SKM-1 treated with dmso at 0.1 percent for 144 hours (cell line): Measurements from ENCODE around the gene ZC3H18.

Source experiments
- DNase-seq: peaks from one replicate; lab custom pipeline; 2025; ENCODE audit not compliant: unreplicated experiment; lab: John Stamatoyannopoulos, UW

The ZC3H18 gene

DNA sequence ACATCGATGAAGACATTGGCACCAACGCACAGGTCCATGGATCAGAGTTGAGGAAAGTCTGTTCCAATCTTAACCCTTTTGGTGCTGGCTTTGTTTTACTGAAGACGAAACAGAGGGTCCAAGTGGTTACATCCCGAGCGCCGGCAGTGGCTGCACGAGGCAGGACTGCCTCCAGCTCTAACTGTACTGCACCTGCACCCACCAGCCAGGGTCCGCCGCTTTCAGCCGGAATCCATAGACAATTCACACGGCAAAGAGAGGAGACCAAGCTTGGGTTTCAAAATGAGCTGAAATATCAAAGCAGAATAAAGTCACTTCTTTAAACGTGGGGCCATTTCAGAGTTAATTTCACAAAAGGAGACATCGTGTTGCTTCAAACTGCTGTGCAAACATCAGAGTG is 21.2 kb upstream of the ZC3H18 start:
- no peak for DNase-seq

DNA sequence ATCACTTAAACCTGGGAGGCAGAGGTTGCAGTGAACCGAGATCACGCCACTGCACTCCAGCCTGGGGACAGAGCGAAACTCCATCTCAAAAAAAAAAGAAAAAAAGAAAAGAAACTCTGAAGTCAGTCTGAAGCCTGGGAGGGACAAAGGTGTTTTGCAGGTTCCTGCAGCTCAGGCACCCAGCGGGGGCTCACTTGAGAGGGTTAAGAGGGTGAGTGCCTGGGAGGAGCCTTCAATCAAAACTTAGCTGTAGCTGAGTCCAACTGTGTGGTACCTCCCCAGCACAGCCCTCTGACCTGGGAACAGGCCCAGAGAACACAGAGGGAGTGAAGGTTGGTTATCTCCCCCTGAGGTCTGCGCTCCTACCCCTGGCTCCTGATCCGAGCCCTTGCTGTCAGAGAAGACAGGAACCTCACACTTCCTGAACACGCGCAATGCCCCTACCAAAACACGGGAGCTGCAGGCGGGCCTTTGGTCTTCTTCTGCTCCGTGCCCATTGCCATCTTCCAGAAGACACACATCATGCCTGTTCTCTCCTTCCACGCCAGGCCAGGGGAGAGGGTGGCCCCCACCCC is 20.4 kb upstream of the ZC3H18 start:
- DNase-seq, result no peak

DNA sequence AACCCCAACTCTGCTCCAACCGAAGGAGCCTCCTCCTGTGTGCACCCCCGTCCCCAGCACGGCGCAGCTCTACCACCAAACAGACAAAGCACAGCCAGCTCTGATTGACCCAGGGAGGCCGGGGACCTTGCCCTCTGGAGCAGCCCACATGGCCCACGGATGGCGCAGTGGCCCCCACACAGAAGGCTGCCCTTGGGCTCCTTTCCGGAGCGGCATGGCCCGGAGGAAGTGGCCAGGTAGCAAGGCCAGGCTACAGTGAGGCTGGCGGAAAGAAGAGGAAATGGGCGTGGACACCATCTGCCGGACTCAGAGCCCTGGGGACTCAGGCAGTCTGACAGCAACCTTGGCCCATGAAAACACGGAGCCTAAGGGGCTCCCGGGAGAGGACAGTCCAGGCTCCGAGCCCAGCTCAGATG is 19.9 kb upstream of the ZC3H18 start:
- DNase-seq, result no peak

DNA sequence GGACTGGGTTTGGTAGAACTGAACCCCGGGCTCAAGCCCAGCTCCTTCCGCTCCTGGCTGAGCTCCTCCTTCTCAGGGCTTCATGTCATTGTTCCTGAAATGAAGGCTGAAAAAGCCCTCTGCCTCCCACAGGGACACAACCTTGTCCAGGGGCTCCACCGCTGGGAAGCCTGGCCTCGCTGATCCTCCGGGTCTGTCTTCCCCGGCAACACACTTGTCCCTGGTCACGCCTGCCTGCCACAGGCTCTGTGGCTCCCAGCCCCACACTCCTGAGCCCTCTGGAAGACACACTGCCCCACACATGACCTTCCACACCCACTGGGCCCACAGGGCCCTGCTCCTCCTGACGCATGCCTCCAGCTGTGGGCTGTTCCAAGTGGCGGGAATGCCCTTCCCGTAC is 18.0 kb upstream of the ZC3H18 start:
- no peak for DNase-seq

DNA sequence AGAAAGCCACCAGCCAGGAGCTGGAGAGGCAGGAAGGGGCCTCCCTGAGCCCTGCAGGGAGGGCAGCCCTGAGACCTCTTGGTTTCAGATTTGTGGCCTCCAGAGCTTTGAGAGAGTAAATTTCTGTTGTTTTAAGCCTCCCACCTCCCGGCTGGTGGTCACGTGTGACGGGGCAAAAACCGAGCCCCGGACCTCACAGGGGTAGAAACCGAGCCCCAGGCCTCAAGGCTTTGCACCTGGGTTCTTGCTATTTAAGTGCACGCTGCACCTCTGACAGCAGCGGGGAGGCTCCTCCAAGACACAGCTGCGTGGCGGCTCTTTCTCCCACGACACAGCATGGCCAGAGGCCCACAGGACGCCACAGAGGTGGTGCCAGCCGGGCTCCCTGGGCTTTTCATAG is 17.4 kb upstream of the ZC3H18 start:
- DNase-seq, result no peak

DNA sequence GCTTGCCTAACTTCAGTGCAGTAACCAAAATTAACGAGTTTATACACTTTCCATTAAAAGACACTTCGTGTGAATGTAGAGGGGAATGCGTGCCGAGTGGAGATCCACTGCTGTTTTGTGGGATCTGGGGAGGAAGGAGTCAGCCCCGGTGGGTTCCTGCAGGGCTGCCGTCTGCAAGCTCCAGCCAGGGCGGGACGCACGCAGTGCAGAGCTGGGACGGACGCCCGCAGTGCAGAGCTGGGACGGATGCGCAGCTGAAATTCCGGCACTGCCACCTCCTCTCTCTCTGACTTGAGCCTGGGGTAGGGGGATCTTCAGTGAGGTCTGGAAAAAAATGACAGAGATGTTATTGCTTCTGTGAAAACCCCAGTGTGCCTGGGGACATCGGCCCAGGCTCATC is 16.5 kb upstream of the ZC3H18 start:
- DNase-seq, result no peak

DNA sequence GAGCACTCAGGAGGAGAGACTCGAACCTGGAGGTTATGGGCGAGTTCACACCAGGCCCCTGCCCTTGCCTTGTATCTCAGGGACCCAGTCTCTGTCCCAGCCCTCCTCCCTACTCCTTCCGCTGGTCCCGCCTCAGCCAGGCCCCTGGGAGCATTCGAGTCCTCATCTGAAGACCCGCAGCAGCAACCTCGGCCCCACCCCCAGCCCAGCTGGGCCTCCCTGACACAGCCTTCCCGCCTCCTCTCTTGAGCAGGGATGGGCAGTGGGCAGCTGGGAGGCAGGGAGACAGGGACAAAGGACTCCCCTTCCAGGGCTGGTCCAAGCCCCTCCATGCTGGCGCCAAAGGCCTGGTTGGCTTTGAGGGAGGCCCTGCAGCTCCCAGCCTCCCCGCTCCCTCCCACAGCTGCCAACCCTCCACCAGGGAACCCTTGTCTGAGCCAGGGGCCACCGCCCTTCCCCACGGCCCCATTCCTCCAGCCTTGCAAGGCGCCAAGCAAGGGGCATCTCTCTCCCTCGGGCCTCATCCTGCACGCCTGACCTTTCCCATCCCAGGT is 15.4 kb upstream of the ZC3H18 start:
- no peak for DNase-seq

DNA sequence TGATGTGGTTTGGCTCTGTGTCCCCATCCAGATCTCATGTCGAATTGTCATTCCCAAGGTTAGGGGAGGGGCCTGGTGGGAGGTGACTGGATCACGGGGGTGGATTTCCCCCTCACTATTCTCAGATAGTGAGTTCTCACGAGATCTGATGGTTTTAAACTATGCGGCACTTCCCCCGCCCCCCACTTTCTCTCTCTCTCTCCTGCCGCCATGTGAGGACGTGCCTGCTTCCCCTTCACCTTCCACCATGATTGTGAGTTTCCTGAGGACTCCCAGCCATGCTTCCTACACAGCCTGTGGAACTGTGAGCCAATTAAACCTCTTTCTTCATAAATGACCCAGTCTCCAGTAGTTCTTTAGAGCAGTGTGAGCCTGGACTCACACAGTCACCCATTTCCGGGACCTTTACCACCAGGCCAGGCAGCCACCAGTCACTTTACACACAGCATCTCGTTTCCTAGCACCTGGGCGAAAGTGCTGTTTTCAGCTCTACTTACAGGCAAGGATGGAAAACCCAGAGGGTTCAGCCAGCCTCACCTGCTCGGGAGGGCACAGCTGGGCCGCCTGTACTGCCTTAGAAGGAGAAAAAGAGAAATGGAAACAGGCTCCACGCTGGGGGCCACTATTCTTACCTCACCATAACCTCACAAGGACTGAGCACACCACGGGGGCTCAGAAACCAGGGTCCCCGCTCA is 13.8 kb upstream of the ZC3H18 start:
- no peak for DNase-seq

DNA sequence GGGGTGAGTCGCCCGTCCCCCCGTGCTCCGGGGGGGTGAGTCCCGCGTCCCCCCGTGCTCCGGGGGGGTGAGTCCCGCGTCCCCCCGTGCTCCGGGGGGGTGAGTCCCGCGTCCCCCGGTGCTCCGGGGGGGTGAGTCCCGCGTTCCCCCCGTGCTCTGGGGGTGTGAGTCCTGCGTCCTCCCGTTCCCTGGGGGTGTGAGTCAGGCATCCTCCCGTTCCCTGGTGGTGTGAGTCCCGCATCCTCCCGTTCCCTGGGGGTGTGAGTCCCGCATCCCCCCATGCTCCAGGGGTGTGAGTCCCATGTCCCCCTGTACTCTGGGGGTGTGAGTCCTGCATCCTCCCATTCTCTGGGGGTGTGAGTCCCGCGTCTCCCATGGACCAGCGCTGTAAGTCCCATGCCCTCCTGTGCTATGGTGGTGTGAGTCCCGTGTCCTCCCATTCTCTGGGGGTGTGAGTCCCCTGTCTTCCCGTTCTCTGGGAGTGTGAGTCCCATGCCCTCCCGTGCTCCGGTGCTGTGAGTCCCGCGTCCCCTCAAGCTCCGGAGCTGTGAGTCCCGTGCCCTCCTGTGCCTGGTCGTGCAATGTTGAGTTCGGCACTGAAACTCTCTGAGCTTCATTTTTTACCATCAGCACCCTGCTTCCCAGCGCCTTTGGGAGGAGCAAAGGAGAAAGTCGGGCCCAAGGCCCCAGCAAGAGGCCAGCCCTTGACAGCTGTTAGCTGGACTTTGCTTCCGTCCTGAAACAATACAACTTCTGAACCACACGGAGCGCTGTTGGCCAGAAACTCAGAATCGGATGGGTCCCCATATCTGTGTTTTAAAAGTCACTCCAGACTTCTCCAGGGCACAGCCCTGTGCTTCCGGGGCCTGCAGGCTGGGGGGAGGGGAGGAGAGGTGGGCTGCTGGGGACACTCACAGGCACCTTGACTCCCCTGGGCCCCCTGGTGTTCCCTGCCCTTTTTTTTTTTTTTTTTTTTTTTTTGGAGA is 11.5 kb upstream of the ZC3H18 start:
- DNase-seq, result peak; percentile 61

DNA sequence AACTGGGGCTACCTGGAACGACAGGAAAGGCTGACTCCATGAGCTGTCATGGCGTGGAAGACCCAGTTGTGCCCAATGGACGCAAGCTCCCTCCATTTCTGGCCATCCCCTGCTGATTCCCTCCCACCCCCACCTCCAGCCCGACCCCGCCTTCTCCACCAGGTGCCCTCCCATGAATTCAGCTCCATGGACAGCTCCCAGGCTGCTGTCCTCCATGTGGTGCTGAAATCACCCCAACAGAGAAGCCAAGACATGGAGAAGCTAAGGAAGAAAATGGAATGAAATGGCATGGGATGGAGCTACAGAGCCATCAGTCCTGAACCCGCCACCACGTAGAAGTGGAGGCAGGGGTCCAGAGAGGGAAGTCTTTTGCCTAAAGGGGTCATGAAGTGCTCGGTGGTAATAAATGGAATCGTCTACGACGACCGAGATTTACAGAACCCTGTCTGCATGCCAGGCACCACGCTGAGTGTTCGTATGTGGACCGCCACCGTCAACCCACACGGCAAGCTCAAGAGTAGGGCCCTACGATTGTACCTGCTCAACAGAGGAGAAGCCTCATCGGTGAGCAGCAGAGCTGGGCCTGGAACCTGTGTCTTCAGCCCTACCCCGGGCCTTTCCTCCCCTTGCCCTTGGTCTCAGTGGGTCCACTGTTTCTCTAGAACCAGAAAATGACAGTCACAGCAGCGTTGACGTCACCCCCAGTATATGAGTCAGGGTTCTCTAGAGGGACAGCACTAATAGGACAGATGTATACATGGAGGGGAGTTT is 9.3 kb upstream of the ZC3H18 start:
- no peak for DNase-seq

DNA sequence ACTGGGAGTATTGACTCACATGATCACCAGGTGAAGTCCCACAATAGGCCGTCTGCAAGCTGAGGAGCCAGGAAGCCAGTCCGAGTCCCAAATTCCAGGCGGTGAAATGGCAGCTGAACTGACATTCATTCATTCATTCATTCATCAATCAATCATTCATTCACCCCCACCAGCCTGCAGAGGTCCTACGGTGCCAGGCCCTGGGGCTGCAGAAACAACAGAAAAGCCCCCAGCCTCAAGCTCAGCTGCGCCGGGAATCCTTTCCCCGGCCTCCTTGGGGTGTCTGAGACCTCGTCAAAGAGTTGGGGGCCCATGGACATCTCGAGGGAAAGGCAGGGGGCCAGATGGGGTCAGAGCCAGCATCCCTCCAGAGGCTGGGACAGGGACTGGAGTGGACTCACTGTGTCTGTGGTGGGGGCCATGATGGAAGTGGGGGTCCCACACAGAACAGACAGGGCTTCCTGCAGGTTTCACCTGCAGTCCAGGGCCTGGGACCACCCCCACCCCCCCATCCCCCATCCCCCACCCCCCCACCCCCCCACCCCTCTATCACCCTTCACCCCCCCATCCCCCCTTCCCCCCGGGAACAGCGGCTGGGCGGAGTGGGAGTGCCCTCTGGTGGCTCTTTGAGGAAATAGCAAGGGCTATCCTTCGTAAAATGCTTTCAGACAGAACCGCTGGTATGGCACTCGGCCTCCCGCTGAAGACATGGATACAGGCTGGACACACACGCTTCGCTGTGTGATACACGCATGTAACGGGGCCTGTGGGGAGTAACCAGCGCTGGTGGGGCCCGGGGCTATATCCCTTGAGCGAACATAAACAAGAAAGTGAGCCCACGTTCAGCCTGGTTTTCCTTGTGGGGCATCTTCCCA is 8.5 kb upstream of the ZC3H18 start:
- peak; percentile 43 for DNase-seq

DNA sequence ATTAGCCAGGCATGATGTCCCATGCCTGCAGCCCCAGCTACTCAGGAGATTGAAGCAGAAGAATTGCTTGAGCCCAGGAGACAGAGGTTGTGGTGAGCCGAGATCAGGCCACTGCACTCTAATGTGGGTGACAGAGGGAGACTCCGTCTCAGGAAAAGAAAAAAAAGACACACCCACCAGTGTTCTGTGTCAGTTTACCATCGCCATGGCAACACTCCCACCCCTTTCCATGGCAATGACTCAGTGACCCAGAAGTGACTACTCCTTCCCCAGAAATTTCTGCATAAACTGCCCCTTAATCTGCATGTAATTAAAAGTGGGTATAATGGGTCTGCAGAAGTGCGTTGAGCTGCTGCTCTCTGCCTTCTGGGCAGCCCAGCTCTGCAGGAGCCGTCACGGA is 4.0 kb upstream of the ZC3H18 start:
- DNase-seq, result no peak

DNA sequence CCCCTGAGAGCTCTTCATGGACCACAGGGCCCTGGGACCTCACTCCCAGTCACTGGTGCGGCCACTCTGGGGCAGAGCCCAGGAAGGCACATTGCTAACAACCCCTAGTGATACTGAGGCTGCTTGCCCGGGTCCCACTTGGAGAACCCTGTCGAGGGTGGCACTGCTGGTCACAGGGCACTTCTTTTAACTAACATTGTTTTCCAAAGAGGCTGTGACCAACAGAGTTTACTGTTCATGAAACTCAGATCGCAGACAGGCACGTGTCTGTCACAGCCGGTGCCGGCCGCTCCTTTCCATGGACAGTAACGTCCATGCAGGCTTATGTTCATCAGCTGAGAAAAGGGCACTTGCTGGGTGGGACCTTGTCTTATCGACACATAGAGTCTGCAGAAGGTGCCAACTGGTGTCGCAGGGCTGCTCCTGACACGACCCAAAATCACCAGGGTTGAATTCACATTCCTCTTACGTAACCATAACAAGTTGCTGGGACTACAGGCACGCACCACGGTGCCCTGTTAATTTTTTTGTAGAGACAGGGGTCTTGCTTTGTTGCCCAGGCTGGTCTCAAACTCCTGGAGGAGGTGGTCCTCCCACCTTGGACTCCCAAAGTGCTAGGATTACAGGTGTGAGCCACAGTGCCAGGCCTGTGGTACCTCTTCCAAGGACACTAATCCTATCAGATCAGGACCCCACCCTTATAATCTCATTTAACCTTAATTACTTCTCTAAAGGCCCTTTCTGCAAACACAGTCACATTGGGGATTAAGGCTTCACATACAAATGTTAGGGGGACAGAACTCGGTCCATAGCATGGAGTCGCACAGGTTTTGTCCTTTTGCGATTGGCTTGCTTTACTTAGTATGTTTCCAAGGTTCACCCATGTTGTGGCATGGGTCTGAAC is 1.2 kb upstream of the ZC3H18 start:
- no peak for DNase-seq

DNA sequence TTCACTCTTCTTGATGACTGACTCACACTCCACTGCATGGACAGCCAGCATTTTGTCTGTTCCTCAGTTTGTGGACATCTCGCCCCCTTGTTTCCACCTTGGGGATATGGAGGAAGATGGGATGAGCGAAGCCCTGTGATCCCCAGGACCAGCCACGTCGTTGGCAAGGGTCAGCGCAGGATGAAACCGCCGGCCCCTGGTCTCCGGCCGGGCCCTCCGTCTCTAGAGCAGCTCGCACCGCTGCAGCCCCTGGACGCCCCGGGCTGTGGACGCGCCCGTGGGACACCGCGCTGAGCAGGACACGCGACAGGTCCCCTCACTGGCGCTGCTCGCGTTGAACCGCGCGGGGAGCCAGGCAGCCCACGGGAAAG is 604 bp upstream of the ZC3H18 start:
- no peak for DNase-seq

DNA sequence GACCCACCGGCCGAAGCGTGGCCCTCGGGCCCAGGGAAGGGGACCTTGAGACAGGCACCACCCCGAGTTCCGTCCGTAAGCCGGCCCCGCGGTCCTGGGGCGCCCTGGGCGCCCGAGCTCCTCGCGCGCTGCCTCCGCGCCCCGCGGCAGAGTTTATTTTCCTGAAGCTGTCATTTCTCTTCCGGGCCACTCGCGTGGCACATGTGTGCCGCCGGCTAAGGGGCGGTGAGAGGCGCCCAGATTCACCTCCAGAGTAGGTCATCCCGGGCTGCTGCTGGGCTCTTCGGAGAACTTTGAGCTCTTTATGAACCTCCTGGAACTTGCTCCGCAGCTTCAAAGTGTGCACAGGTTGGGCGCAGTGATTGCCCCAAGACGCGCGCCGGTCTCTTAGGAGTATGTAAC is 489 bp downstream of the ZC3H18 start:
- DNase-seq, result no peak

DNA sequence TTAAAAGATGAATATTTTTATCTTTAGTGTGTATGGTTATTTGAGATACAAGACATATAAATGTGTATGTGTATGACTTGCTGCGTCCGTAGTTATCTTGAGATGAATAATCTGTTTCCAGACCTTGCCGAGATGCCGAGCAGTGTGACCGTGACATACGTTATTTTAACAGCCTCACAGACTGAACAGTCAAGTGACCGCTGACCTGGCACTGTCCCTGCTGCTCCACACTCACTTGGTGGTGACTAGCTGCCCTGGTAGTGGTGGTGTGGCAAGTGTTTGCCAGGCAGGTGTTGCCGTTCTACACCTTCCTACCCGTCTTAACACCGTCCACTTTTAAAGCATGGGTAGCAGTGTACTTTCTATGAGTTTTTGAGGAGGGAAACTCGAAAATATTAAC is 5.0 kb downstream of the ZC3H18 start:
- DNase-seq, result no peak

DNA sequence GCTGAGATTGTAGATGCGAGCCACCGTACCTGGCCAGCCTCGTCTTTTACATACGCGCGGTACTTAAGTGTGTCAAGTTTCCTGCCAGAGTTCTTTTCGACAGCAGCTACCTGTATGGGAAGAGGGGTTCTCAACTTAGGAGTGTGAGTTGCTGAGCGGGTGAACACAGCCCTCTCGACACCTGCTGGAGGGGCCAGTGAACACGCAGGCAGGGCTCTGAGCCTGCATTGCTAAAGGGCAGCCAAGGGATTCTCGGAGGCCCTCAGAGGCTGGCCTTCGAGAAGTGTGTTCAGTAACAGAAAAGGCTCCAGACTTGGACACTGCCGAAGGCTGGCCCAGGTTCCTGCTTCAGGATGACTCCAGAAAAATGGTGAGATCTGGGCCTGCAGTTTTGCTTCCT is 6.1 kb downstream of the ZC3H18 start:
- no peak for DNase-seq

DNA sequence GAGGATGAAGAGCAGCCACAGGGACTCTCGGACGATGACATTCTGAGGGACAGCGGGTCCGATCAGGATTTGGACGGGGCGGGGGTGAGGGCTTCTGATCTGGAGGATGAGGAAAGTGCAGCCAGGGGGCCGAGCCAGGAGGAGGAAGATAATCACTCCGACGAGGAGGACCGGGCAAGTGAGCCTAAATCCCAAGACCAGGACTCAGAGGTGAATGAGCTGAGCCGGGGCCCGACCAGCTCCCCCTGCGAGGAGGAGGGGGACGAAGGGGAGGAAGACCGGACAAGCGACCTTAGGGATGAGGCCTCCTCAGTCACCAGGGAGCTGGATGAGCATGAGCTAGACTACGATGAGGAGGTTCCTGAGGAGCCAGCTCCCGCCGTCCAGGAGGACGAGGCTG is 7.0 kb downstream of the ZC3H18 start:
- no peak for DNase-seq
